NCI-H1105 treated with DMSO at 0.1 percent for 48 hours (cell line): ENCODE results near the gene NDP.

Source experiments
- DNase-seq: peaks from one replicate; lab custom pipeline; 2025; lab: John Stamatoyannopoulos, UW

The NDP gene, protein sequence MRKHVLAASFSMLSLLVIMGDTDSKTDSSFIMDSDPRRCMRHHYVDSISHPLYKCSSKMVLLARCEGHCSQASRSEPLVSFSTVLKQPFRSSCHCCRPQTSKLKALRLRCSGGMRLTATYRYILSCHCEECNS

DNA sequence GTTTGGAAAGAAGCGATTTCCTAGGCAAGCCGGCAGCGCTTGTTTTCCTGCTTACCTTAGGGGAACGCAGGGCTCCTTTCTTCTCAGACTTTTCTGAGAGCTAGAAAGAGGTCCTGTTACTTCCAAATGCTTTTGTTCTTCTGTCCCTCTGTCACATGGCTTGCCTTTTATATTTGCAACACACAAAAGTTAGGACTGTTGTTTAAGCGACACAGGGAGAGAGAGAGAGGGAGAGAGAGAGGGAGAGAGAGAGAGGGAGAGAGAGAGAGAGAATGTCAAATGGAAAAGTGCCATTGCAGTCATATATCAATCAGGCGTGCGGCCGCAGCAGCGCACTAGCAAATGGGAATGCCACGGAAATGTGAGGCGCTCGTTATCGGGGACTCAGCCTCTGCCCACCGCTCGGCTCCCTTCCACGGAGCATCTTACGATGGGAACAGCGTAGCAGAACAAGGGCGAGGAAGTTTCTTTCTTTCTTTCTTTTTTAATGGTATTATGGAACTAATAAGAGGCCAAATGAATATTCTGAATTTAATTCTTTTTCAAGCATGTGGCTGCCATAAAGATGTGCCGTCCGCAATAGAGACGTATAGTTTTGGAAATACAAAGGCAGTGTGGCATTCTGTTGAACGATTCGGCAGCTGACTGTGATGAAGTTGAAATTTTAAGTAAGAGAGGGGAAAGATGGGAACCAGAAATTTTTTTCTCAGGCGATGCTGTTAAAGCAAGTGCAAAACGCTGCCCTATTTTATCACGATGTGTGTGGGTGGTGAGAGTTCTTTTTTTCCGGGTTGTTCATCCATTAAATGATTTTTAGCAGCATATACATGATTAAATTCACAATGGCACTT lies at the start of gene NDP:
Gene NDP, minus strand, starts transcription at position 142 of the 851 bp plus-strand sequence. CDS start 14,745 bp downstream, outside the sequence.
- no peak for DNase-seq

DNA sequence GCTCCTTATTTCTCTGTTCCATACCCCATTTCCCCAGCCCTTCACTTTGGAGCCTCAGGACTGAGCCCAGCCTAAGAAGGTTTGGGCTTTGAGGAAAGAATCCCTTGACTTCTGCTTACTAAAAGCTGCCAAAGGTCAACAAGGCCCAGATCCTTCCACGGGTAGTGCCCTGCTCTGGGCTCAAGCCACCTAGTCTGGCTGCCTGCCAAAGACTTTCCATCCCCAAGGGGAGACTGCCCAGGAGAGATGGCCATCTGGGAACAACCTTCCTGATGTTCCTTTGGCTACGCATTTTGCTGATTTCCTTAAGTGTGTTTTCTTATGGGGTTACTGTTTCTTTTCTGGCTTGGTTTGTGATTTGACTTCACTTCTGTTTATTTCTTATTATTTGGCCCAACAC lies 49.8 kb upstream of the NDP start:
- DNase-seq, result no peak

DNA sequence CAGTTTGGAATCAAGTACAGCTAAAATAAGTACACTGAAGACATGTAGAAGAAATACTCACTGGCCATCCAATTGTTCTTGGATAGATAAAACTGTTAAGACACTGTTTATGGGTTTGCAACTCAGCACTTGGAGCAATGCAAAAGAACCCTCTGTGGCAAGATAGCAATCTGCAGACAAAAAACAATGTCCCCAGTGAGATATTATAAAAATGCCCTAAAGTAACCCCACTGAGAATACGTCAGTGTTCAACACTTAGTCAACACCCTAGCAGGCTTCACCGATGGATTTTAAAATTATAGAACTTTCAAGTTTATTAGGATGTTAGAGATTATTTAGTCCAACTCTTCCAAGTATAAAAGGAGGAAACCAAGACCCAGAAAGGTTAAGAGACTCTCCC lies 47.5 kb upstream of the NDP start:
- DNase-seq, result no peak

DNA sequence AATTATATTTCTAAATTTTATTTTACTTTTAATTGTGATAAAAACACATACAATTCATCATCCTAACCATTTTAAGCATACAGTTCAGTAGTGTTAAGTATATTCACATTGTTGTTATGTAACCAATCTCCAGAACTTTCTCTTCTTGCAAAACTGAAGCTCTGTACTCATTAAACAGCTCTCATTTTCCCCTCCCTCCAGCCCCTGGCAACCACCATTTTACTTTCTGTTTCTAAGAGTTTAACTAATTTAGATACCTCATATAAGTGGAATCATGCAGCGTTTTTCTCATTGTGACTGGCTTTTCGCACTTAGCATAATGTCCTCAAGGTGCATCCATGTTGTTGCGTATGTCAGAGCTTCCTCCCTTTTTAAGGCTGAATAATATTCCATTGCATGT lies 46.7 kb upstream of the NDP start:
- no peak for DNase-seq

DNA sequence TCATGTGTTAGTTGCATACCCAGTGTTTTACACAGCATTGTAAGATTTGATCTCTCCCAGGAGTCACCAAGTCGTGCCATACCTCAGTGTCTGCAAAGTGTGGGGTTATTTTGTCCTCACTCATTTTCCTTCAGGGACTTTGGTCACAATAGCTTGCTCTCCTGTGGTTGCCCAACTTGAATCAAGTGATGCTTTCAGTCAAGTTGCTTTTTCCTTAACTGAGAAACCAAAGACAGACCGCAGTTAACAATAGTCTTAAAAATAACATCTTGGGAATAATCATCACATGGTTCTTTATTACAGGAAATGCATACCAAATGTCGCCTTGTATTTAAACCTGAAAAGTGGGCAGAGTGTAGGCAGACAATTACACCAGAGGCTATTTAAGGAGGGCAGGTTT lies 44.5 kb upstream of the NDP start:
- no peak for DNase-seq

DNA sequence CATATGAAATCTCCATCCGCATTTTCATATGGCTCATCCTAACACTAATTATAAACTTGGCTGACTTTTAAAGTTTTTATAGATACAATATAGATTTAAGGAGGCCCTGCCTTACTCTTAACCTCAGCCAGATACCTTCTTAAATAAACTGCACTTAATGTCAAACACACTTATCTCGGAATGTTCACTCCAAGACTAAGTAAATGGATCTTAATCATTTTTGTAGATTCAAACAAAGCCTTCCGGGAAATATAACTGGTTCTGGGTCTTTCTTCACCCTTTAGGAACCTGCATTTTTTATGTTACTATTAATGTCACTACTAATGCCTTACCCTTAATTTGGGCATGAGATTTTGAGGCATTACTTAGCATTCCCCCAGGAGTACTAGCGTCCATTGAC lies 43.7 kb upstream of the NDP start:
- DNase-seq, result no peak

DNA sequence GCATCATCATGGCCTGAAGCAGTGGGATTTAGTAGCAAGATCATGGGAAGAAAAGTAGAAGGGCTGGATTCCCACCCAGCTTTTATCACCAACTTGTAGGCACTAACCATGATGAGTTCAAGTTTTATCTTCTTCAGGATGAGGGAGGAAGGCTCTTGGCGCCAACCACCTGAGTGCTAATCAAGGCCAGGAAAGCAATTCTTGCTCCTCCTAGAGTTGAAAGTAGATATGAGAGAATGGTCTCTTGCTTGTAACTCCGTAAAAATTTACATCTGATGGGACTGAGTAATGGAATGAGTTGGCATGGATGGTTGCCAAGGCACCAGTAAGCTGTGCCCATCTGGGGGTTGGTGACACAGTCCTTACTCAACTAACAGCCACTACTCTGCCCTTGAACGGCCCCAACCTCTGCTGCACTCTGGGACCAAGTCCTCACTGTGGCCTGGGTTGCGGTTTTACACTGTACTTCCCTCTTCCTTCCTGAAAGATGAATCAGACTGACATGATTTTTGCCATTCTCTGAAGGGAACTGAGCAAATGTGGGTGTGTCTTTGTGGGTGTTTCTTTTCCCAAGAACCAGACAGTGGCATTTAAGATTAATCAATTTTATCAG lies 39.4 kb upstream of the NDP start:
- DNase-seq, result no peak

DNA sequence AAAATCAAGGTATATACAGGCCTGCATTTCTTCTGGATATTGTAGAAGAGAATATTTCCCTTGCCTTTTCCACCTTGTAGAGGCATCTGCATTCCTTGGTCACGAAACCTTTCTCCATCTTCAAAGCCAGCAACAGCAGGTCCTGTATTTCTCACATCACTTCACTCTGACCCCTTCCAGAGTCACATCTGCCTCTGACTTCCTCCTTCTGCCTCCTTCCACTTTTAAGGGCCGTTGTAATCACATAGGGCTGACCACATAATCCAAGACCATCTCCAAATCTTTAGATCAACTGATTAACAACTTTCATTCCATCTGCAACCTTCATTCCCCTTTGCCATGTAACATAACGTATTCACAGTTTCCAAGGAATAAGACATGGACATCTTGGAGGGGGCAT lies 38.3 kb upstream of the NDP start:
- DNase-seq, result no peak

DNA sequence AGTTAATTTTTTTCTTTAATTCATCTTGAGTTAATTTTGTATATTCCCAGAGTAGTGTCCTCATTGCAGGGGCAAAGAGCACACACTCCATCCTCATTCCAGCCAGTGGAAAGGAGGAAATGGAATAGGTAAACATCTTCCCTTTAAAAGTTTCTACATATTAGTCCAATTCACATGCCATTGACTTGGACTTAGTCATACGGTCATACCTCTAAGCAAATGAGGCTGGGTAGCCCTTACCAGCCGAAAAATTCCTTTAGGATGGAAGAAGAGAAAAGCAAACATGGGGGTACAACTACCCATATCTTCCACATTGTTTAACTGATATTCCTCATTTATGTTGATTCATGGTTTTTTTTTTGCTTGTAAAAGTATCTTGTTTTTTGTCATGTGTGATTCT lies 37.4 kb upstream of the NDP start:
- no peak for DNase-seq

DNA sequence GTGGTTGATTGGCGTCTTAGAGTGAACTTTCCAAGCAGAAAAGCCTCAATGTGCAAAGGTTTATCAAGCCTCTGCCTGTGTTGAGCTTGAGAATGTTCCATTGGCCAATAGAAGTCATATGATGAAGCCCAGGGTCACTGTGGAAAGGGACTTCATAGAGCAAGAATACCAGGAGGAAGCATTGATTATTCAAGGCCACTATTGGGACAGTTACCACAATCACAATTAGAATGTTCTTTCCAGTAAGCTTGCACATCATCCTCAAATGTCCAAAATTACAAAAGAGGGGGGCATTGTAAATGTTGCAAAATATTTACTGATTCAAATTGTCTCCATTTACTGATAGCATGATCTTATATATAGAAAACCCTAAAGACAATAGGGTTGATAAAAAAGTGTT lies 32.9 kb upstream of the NDP start:
- no peak for DNase-seq

DNA sequence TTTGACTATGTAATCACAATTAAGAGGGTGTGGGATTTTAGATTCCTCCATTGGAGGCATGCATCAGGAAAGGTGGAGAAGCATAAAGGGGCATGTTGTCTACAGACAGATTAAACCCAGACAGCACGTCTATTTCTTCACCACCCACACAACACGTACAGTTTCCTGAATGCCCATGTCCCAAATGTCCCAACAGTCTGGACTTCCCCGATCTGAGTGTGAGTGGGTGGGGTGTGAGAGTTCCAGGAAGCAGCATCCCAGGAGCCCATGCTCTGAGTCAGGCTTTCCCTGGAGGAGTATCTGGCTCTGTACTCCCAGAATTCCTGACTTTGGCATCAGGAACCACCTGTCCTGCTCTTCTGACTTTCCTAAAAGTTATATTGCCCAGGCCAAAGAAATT lies 30.8 kb upstream of the NDP start:
- DNase-seq, result no peak

DNA sequence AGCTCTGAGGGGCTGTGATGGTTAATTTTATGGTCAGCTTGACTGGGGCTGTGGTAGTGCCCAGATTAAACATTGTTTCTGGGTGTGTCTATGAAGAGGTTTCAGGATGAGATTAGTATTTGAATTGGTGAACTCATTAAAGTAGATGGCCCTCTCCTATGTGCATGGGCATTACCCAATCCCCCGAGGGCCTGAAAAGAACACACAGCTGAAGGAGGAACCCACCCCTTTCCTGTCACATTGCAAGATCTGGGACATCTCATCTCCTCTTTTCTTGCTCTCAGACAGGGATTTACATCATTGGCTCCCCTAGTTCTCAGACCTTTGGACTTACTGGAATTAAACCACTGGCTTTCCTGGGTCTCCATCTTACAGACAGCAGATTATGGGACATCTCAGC lies 29.4 kb upstream of the NDP start:
- DNase-seq, result no peak

DNA sequence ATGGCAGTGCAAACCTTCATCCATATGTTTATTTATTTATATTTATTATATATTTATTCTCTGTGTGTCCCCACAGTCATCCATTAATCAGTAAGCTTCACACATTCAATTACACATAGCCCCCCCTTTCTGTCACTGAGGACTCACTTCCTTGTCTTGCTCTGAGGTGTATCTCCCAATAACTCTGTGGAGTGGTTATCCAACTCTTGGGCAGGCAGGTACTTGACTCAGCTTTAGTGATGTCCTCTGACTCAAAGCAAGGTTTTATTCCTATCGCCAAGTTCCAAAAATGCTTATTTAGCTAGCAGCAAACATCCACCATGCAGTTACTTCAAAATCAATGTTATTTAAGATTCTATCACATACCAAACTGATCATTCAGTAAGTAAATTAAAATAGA lies 25.2 kb upstream of the NDP start:
- DNase-seq, result no peak

DNA sequence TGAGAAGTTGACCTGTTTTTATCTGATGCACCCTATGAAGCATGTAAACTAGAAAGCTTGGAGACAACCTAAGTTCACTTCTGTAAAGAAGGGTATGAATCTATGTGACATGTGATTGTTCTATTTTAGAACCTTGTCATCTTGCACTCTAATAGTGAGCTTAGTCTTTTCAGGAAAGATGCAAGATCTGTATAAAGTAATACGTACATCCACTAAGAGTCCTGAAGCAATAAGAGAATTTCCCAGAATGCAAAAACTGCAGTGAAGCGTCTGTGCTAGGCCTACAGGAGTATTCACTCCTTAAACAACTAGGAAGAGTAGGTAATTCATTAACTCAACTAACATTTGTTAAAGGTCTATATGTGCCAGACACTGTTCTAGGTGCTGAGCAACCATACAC lies 23.3 kb upstream of the NDP start:
- no peak for DNase-seq

DNA sequence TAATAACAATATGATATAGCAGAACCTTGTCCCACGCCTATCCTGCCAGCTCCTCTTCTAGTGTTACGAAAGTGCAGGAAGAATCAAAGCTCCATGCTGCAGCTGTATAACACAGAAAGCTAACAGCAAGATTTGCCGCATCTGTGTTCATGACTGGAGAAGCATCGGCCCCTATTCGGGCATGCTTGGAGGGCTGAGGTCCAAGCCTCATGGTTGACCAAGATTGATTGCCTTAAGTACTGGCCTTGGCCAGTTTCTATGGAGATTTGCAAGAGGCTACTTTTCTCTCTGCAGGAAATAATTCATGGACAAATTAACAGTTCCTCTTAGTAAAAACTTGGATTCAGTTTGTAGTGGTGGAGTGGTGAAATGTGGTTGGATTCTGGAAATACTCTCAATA lies 12.9 kb upstream of the NDP start:
- DNase-seq, result no peak

DNA sequence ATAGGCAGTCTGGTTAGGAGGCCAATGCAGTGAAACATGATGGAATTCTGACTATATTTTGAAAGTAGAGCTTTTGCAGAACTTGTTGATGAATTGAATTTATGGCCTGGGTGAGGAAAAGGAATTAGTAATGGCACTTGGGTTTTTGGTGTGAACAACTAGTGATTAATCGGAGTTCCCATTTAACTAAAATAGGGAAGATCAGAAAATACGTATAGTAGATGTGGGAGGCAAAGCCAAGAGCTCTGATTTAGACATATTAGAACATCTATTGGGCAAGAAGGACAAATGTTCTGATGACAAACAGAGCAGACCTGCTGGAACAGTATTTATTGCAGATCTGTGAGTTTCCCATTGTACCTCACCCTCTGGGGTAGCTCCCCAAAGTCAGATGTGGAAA lies 12.3 kb upstream of the NDP start:
- DNase-seq, result no peak

DNA sequence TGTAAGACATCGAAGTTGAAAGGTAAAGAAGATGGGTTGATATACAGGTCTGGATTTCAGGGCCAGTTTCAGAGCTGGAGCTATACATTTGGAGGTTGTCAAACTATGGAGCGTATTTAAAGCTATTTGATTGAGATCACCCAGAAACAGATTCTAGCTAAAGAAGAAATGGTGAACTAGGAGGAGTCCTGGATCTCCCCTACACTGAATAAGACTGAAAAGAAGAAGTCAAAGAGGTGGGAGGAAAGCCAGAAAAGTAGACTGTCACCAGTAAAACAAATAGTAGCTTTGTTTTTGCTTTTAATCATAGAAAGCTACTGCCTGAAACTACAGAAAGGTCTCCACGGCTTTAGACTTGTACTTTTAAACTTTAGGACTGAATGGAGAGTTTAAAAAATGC lies 5.0 kb upstream of the NDP start:
- DNase-seq, result no peak

DNA sequence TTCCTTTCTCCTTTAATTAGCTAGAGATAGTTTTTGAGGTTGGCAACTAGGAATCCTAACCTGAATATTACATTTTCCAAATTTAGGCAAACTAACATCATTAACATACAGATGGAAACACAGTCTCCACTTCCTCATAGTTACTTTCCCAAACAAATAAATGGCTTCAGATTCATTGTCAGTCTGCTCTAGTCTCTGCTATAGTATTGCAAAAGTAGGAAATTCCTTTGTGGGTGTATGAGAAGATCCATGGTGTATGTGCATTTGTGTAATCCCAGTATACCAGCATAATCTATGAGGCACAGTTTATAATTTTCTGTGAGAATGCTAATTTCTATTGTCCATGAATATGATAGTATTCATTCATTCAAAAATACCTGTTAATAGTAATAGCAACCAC lies 3.0 kb upstream of the NDP start:
- no peak for DNase-seq

DNA sequence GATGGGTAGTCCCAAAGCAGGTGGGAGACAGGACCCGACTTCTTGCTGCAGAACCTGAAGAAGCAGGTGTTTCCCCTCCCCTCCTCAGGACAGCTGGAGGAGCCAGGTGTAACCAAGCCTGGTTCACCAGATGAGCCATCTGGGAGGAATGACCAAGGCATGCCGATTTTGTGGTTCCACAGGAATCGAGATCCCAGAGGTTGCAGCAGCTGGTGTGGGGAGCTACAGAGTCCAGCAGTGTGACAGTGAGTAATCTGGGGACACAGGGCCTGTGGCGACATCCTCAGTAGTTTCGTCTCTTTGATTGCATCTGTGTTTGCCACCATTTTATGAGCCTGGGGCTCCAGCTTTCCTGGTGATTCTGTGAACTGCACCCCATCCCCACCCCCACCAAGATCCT lies 2.6 kb upstream of the NDP start:
- DNase-seq, result no peak

DNA sequence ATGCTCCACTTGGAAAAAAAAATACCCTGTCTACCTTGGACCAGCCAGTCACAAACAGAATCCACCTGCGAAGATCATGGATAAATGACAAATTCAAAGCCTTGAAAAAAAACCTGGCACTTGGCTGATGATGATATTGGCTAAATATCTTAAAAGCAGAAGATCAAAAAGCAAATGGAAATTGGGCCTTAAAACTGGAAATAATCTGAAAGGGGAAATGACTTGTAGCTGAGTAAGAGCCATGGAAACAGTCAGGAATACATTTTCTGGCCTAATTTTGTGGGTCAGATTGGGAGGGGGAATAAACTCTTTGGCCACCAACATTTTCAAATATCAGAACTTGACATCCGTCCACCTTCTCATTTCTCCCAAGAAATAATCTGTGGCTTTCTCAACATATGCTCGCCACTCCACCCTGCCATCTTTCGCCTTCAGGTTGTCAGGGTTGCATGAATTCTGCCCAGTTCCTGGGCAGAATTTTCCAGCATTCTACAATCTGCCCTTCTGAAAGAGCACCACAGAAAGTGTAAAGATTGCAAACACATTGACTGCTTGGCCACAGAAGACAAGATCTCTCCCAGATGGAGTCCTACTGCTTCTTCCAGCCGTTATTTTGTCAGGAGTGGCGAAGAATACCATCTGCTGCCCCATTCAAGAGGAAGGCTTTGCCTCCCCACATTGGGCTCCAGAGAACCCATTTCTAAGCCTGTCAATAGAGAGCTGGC lies 1.7 kb upstream of the NDP start:
- no peak for DNase-seq

DNA sequence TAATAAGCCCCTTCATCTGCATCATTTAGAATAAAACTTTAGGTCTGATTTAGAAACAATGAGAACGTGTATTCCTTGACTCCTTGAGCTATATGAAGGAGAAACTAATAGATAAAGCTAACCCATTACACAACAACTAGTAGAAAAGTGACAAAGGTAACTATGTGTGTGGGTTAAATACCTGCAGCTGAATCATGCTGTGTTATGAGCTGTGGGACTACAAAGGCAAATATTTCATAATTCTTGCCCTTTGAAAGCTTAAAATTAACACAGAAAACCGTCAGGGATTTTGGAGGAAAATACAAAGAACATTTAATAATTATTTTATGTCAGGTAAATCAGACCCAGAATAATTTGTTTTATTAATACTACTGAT lies 898 bp upstream of the NDP start:
- no peak for DNase-seq

DNA sequence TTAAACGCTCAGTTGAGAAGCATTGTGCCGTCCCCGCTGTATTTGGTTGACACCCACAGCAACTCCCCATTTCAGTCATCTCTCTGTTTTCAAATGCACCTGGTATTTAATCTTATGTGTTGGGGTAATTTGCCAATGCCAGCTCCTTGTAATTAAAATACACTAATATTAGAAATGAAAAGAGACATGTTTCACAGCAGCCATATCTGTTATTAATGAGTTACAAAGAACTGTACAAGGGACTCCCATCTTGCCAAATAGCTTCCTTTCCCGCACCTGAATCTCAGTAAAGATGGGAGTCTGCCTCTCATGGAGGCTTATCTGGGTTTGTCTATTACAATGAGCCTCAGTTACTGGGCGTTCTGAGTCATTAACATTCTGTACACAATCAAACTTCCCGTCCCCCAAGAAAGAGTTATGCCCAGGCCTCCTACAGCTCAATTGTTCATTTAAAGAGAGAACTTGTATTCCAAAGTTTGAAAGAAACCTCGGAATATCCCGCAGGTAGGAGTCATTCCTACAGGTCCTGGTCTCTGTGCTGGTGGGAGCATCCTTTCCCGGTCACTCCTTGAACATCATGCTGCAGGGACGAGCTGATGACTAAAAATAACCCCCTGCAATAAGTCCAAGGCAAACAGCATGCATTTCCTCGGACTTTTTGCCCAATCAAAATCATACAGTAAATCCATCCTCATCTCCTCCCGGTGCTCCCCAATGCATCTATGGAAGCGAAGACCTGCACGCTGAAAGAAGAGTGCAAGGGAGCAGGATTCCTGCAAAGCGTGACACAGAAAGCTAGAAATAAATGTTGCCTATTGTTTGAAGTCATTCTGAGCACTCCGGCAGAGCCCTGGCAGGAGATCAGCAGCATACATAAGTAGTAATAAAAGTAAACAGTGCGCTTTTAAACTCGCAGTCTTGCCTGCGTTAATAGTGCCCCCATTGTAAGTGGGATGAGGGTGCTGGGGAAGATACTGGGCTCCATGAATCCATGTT lies 926 bp downstream of the NDP start:
- DNase-seq, result peak; percentile 50
